NB4 (cell line): Measurements from ENCODE around the gene TTC34.

Experiments
- CTCF ChIP-seq: IDR thresholded peaks from one replicate; pipeline ENCODE4 v1.5.1; 2012; ENCODE audit warnings: low read depth, low read length
- MAX ChIP-seq: IDR thresholded peaks from 2 replicates; pipeline ENCODE4 v1.6.1; 2011; ENCODE audit warnings: low read depth, low read length
- POLR2A ChIP-seq: IDR thresholded peaks from 2 replicates; pipeline ENCODE4 v1.6.1; 2011; ENCODE audit warnings: mild to moderate bottlenecking; ENCODE audit not compliant: insufficient read length; ENCODE audit errors: extremely low read depth

- TF ChIP-seq MAX (no peak), CTCF (peak; percentile 20), POLR2A (no peak)
These were observed 38.7 kb upstream of the TTC34 start for GRCh38 chr1:2840036-2840809.
